NCI-H510A (cell line): ENCODE results near the gene RAB8B.

ENCODE experiments used
- DNase-seq: peaks from one replicate; lab custom pipeline; 2025; lab: John Stamatoyannopoulos, UW

RAB8B gene

DNA sequence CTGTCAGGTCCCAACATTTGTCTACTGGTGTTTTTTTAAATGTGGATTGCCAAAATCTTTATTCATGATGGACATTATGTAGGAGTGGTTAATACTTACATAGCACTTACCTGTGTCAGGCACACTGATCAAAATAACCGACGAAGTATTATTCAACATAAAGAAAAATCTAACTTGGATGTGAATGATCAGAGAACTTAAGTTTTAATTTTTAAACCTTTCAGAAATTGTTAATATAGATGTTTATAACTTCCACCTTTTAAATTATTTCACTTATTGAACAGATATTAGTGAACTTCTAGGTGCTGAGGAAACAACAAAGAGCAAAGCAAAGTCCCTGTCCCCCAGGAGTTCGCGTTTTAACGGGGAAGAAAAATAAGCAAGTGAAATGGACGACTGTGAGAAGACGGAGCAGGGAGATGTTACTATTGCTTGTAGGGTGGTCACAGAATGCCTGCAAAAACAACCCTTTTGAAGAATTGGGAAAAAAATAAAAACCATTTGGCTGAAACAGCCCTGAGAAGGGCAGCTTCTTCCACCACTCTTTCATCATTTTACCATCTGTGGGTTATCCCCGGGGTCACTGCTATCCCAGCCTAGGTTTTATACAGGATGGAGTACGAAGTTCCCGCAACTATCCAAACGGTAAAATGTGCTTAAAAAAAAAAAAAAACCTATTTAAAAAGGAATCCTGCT lies 87.1 kb downstream of the RAB8B start:
- DNase-seq: no peak

DNA sequence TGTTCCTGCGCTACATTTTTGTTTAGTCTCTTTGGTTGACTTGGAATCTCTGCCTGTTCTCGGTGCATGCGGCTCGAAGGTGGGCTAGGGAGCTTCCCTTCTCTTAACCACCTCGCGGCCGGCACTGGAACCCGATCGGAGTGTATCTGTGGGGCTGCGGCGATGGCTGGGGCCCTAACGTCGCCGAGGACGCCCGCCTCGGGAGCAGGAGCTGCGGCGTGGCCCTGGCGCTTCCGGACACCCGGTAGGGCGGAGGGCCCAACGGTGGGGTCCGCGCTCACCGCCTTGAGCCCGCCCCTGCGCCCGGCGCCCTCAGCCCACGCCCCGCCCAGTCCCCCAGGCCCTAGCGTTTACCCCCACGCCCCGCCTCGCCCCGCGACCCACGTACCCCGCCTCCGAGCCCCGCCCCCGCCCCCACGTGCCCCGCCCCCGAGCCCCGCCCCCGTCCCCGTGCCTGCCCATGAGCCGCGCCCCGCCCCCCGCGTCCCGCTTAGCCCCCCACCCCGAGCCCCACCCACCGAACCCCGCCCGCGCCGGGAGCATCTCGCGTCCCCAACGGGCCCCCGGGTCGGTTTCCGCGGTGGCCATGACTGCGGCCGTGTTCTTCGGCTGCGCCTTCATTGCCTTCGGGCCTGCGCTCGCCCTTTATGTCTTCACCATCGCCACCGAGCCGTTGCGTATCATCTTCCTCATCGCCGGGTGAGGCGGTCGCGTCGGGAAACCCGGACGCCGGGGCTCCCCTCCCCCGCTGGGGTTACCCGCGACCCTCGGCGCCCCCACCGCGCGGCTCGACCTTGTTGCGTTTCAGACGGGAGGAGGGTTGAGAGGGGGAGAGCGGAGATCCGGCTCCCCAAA lies 87.9 kb downstream of the RAB8B start, which contains the start of gene APH1B:
Gene APH1B, plus strand, starts transcription at position 568 of the 855 bp plus-strand sequence. Its CDS starts 19 bp downstream, at position 587.
- peak; percentile 81 for DNase-seq

DNA sequence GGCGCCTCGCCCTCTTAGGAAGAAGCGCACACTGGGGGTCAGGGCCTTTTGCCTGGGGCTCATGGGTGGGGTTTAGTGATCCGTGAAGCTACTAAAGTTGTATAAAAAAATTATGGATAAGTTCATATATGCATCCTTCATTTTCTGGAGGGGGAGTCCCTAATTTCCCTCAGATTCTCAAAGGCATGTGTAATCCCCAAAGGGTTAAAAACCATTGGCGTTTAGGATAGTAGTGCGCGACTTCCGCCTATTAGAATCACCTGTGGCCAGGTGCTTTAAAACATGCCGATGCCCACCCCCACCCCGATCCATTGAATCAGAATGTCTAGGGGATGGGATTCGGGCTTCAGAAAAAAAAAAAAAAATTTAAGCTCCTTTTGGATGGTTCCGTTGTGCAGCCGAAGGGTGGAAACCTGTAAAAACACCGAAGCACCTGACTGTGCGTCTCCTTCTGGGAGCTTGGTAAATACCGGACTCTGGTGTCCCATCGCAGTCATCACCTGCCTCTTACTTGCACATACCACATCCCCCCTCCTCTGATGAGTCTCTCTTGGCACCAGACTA lies 88.6 kb downstream of the RAB8B start:
- no peak for DNase-seq

DNA sequence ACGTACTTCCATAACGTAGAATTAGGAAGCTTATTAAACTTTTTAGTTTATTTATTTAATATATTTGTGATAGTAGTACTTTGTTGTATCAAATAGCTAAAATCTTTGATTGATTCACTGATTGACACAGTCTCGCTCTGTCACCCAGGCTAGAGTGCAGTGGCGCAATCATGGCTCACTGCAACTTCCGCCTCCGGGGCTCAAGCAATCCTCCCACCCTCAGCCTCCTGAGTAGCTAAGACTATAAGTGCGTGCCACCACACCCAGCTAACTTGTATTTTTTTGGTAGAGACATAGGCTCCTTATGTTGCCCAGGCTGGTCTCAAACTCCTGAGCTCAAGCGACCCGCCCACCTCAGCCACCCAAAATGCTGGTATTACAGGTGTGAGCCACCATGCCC lies 93.7 kb downstream of the RAB8B start:
- no peak for DNase-seq

DNA sequence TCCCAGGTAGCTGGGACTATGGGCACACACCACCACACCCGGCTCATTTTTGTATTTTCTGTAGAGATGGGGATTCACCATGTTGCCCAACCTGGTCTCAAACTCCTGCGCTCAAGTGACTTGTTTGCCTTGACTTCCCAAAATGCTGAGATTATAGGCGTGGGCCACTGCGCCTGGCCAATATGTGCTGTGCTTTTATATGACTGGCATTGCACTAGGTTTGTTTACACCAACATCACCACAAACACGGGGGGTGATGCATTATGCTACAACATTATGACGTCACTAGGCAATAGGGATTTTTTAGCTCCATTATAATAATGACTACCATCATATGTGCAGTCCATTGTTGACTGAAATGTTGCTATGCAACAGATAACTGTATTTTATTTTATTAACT lies 94.9 kb downstream of the RAB8B start:
- no peak for DNase-seq

DNA sequence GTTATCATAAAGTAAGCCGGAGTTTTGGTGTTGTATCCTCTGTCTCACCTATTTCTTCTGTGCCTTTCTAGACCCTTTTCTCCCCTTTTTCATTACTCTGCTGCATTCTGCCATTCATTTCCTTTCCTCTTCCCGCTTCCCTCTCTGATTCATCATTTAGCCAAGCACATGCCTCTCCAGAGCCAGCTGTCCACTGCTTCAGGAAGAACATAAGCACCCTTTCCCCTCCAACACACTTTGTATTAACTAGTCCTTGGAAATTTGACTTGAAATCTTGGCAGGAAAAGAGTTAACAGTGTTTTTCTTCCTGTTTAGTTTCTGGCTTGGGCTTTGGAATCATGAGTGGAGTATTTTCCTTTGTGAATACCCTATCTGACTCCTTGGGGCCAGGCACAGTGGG lies 97.7 kb downstream of the RAB8B start:
- DNase-seq: no peak

DNA sequence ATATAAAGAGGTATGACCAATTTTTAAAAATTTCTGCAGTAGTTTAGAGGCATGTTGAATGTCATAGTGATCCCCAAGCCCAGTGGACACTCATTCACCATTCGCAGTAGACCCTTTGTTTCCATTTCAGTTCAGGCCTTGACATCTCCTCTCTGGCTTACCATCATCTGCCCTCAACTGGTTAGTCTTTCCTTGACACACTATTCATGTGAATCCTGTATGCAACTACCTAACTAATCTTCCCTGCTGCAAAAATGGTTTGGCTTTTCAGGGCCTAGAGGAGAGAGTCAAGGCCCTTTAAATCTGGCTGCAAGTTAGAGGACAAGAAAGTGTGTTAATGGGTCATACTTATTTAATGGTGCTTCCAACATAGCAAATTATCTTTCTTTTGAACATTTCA lies 98.9 kb downstream of the RAB8B start:
- no peak for DNase-seq

DNA sequence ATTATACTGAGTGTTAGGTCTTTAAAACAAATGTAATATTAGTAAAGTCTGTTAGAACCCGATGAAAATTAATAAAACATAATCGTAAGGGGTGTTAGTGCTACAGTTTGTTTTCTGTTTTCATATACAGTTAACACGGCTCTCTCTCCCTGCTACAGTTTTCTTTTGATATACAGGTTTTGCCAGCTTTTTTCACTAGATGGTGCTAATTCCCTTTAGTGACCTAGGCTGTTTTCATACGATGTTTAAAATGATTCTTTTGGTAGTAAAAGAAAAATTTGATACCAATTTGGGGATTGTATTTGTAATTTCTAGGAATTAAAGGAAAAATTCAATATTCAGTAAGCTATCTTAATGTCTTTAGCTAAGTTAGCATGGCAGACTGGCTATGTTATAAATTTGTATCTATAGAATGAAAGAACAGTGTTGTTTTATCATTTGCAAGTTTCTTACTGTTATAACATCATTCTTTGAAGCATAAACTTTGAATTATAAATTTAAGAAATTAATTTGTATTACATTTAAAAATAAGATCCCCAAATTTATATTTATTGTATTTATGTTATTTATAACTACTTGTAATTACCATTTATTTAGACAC lies 99.5 kb downstream of the RAB8B start:
- no peak for DNase-seq

DNA sequence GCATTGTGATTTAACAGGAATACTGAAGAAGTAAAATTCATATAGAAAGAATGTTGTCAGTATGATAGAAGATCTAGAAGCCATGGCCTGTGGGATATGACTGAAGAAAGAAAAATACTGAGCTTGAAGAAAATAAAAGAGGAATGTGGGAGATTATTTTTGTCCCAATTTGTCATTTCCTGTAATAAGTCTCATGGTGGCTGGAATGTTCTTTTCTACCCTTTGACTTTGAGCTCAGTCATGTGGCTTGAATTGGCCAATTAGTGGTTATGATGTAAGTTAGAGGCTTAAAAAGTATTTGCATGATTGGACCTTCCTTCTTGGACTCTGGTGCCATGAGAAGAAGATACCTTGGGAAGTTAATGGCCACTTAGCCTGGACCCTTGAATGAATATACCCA lies 102.1 kb downstream of the RAB8B start:
- DNase-seq: no peak

DNA sequence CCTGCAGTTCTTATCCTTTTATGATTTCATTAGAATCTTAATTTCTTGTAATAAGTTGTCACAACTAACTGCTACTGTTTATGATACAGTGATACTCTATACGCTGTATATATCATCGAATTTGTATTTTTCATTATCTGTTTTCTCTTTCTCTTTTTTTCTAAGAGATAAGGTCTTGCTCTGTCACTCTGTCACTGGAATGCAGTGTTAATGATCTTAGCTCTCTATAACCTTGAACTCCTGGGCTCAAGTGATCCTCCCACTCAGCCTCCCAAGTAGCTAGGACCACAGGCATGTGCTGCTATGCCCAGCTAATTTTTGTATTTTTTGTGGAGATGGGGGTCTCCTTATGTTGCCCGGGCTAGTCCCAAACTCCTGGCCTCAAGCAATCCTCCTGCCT lies 102.8 kb downstream of the RAB8B start:
- DNase-seq: no peak

DNA sequence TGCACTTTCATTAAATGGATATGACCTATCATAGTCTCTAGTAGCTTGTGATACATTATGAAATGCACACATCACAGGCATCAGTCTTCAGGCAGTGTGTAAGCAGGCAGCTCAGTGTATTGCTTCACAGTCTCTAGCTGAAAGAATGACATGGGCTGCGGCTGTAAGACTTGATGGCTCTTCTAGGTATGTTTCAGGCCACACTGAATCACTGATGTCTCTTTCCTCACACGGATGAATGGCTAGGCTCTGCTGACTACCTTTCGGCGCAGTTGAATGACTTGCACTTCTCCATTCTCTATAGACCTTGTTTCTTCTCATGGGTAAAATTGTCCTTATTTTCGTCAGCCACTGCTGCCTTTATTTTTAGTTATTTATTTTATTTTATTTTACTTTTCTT lies 103.4 kb downstream of the RAB8B start:
- DNase-seq: no peak

DNA sequence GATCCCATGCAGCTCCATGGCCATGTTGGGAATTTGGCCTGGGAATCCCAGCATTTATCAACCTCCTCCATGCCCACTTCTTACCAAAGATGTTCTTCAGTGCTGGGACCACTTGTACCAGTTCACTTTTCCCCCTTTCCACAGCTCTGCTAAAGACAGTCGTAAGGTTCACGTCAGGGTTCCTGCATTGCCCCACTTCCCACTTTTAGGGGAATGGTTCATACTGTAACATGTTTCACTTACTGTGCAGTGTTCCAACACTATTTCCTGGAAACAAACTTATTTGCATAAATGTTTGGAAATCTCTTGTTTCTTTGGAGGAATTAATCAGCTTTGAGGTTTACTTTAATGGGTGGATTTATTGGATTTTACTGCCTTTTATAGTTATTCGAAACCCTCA lies 105.0 kb downstream of the RAB8B start:
- DNase-seq: no peak

DNA sequence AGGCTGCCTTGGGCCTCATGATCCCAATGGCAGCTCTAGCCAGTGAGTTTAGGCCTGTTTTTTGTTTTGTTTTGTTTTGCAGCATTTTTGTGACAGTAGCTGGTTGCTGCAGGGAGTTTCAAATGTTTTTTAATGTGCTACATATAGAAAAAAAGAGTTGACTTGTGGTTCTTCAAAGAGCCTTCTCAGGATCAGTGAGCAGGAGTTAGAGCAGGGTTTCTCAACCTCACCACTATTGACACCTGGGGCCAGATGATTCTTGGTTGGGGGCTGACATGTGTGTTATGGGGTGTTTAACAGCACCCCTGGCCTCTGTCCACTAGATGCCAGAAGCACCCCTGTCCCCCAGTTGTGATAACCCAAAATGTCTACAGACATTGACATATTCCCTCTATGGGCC lies 105.9 kb downstream of the RAB8B start:
- DNase-seq: no peak

DNA sequence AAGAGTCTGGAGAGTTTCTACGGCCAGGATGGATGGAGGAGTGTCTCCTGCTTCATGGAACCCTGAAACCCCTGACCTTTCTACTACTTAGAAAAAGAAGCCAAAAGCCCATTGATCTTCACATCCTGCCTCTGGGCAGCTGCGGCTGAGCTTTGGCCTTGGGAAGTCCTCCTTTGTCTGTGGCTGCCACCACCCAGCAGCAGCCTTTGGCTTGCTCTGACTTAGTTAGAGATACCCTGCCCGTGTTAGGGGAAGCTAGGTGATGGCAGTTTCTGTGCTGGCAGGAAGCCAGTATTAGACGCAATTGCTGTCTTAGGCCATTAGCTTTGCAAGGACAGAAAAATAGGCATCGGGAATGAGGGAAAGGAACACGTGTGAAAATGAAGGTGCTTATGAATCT lies 106.8 kb downstream of the RAB8B start:
- DNase-seq: peak; percentile 6

DNA sequence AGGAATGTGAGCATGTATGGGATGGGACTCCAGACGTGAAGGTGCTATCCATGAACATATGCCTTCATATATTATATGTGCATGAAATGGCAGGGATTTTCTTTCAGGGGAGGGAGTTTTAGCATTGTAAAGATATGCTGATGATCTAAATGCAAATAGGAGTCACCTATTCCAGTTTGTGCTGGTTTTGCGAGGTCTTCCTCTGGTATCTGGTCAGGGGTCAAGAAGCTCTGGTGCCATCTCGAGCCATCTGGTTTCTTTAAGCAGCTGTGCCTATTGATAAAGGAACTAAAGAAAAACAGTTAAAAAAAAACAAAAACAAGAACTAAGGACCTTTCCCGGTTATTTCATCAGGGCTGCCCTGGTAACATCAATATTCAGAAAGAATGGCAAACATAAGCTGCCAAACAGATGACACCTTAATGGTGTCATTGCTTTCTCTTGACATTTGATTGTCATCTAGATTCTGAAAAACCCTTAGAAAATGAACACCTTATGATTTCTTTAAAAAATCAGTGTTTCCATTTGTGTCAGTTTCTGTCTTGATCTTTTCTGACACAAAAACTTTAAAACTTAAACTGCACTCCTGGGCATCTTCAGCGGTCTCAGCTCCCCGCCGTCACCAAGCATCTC lies 110.7 kb downstream of the RAB8B start:
- no peak for DNase-seq

DNA sequence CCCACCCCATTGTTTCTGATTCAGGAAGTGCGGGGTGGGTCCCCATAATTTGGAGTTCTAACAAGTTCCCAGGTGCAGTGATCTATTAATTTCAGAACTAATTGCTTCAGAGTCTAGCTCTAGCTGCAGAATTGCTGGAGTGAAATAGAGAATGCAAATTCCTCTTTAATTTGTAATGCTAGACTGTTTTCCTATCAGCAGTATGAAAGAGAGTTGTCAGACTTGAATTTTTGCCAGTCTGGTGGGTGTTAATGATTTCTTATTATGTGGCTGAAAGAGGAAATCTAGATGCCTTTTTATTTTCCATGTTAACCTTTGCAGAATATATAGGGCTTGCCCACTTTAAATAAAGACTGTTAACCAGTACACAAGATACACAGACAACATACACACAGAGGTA lies 111.7 kb downstream of the RAB8B start:
- no peak for DNase-seq

DNA sequence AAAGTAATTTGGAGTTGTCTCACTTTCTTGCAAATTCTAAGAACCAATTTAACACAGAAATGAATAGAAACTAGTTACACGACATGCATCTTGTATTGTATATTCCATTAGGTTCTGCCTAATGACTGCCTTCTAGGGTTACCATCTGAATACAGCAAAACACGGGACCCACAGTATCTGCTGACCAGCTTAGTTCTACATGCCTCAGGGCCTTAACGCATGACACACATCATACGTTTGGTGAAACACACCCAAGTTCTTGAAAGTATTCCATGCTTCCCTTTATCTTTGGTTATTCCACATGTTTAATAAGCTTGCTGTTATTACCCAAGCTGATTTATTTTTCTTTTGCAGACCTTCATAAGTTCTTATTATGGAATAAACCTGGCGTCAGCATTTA lies 115.9 kb downstream of the RAB8B start:
- no peak for DNase-seq

DNA sequence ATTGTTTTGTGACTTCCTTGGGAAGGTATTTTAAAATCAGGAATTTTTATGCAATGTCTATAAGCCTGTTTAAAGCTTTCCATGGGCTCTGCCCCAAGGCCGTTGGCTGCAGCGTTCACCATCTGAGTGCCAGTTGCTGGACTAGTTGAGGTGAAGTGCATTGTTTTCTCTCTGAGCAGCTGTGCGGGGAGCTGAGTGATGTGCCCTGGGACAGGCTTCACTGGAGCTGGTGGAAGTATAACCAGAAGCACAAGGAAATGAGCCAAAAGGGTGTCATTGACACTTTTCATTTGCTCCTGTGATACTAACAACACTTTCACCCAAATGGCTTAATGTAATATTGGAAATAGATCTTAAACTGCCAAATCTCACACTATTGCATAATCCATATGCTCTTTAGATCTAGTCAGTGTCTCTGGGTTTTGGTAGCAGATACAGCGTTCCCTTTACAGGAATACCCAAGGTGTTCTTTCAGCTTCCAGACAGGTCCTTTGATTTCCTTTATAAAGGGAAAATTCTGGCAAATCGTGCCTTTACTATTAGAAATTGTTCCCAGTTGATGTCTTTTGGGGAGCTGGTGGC lies 117.2 kb downstream of the RAB8B start:
- DNase-seq: no peak

DNA sequence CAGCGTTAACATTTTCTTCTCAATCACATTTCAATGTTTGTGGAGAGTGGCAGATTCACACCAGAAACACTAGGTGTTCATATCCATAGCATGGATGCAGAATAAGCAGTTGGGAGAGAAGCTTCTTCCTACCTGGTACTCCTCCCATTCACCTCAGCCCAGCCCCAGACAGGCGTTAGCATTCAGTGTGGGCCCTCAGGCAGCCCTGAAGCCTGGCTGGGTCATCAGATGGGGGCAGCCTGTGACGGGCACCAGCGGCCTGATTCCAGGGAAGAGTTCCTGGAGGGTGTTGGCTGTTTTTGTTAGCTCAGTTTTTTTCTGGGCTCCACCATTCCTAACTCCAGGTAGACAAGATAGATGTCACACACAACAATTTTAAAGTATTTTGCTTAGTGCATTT lies 119.1 kb downstream of the RAB8B start:
- no peak for DNase-seq

DNA sequence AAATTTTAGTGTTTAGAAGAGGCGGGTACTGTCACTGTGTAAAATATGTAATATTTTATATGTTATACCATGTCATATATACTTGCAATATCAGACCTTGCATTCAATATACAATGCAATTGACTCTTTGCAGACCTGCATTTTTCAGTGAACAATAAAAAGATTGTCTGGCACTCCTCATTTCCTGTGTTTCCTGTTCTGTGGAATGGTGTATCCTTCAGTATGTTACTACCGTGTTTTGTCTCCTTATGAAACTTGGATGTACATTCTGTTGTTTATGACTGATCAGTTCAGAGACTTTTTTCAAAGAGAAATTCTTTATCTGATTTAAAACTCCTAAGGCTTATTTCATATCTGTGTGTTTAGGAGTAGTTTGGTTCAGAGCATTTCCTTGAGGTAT lies 119.5 kb downstream of the RAB8B start:
- no peak for DNase-seq

DNA sequence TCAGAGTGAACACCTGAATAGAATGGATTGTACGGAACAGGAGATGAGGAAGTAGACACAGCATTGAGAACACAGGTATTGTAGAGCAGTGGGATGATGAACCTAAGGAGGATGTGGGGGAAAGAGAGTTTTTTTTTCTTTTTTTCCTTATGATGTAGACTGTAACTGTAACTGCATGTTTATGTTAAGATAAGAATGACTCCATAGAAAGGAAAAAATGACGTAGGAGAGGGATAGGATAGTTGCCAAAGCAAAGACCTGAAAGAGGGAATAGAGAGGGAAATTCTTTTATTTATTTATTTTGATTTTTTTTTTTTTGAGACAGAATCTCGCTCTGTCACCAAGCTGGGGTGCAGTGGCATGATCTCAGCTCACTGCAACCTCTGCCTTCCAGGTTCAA lies 121.2 kb downstream of the RAB8B start:
- no peak for DNase-seq

DNA sequence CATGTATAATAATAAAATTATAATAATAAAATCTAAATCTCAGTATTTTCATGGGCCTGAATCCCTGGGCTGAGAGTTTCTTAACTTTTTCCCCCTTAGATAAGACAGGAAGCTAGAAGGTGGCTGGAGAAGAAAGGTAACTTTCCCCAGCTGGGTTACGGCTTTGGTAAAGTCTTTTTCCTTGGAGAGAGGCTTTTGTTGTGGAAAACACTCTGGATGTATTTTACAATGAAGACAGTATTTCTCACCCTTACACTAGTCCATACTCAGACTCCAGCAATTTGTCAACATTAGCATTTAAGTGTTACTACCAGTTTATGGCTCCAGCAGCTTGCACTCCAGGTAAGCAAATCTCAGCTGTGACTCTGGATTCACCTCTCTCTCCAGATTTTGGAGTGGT lies 122.9 kb downstream of the RAB8B start:
- DNase-seq: no peak
